Mesenchymal stem cell (in vitro differentiated cells and primary cell): ENCODE measurements around the gene ARMC8.

Source experiments
- DNase-seq: peaks from one replicate; pipeline ENCODE4 v3.0.0-alpha.2; 2013
- H2AFZ ChIP-seq: one replicate; pipeline ENCODE4 v1.6.1; 2013; ENCODE audit warnings: low read depth, mild to moderate bottlenecking, control low read depth, inconsistent platforms, low read length, moderate library complexity
- H2AK5ac ChIP-seq: 2 replicates; pipeline ENCODE4 v1.6.1; 2013; ENCODE audit warnings: low read length, moderate library complexity, mild to moderate bottlenecking, inconsistent platforms; ENCODE audit not compliant: severe bottlenecking
- H2BK120ac ChIP-seq: one replicate; pipeline ENCODE4 v1.6.1; 2013; ENCODE audit warnings: low read depth, mild to moderate bottlenecking, inconsistent platforms, low read length, moderate library complexity
- H2BK12ac ChIP-seq, 2 experiments: one replicate each; pipeline ENCODE4 v1.6.1; 2013; ENCODE audit warnings: inconsistent platforms in 2 of 2, low read length in 2 of 2, mild to moderate bottlenecking in 2 of 2, moderate library complexity in 2 of 2, control low read depth in 1 of 2
- H2BK15ac ChIP-seq: one replicate; pipeline ENCODE4 v1.6.1; 2013; ENCODE audit warnings: mild to moderate bottlenecking, low read depth, inconsistent platforms; ENCODE audit not compliant: poor library complexity, severe bottlenecking
- H2BK5ac ChIP-seq: 2 replicates; pipeline ENCODE4 v1.6.1; 2013; ENCODE audit warnings: low read depth, mild to moderate bottlenecking, low read length, control low read depth, inconsistent platforms; ENCODE audit not compliant: poor library complexity, severe bottlenecking
- H3K14ac ChIP-seq, 2 experiments: one replicate each; pipeline ENCODE4 v1.6.1; 2013; ENCODE audit warnings: inconsistent platforms in 2 of 2, low read length in 2 of 2, control low read depth in 1 of 2, mild to moderate bottlenecking in 1 of 2, moderate library complexity in 1 of 2
- H3K18ac ChIP-seq, 2 experiments: one replicate each; pipeline ENCODE4 v1.6.1; 2013; ENCODE audit warnings: inconsistent platforms in 2 of 2, low read length in 2 of 2, control low read depth in 1 of 2, low read depth in 1 of 2, mild to moderate bottlenecking in 1 of 2
- H3K23ac ChIP-seq, 2 experiments: one replicate each; pipeline ENCODE4 v1.6.1; 2013; ENCODE audit warnings: inconsistent platforms in 2 of 2, low read length in 2 of 2, mild to moderate bottlenecking in 2 of 2, moderate library complexity in 2 of 2, control low read depth in 1 of 2
- H3K27ac ChIP-seq: 2 replicates; pipeline ENCODE4 v1.5.1; 2013; ENCODE audit warnings: mild to moderate bottlenecking, moderate library complexity, low read length, control low read depth, inconsistent platforms; ENCODE audit not compliant: poor library complexity, severe bottlenecking
- H3K27me3 ChIP-seq, 2 experiments: 2 replicates each; pipeline versions ENCODE4 v1.6.1 to v1.7.0; 2013; ENCODE audit warnings: low read length in 2 of 2, mild to moderate bottlenecking in 2 of 2, moderate library complexity in 2 of 2, control low read depth in 1 of 2, inconsistent platforms in 1 of 2; ENCODE audit not compliant: control insufficient read depth in 1 of 2, insufficient read depth in 1 of 2
- H3K36me3 ChIP-seq, 2 experiments: 2 replicates each; pipeline versions ENCODE4 v1.6.1 to v1.7.0; 2013; ENCODE audit warnings: low read length in 2 of 2, control low read depth in 1 of 2, inconsistent platforms in 1 of 2, low read depth in 1 of 2, mild to moderate bottlenecking in 1 of 2; ENCODE audit not compliant: insufficient read depth in 2 of 2, control insufficient read depth in 1 of 2
- H3K4ac ChIP-seq, 2 experiments: one replicate each; pipeline ENCODE4 v1.6.1; 2013; ENCODE audit warnings: inconsistent platforms in 2 of 2, low read length in 2 of 2, mild to moderate bottlenecking in 2 of 2, moderate library complexity in 2 of 2, control low read depth in 1 of 2, low read depth in 1 of 2
- H3K4me1 ChIP-seq: 2 replicates; pipeline ENCODE4 v1.6.1; 2013; ENCODE audit warnings: low read depth, low read length, control low read depth; ENCODE audit not compliant: control insufficient read depth, insufficient read depth
- H3K4me2 ChIP-seq: 2 replicates; pipeline ENCODE4 v1.6.1; 2013; ENCODE audit warnings: low read length, mild to moderate bottlenecking, inconsistent platforms; ENCODE audit not compliant: poor library complexity, severe bottlenecking
- H3K4me3 ChIP-seq, 2 experiments: 2 replicates each; pipeline versions ENCODE4 v1.5.1 to v1.7.0; 2013; ENCODE audit warnings: low read length in 2 of 2, mild to moderate bottlenecking in 2 of 2, control low read depth in 1 of 2, low read depth in 1 of 2; ENCODE audit not compliant: insufficient read depth in 1 of 2
- H3K79me1 ChIP-seq: replicated peaks from 2 replicates; pipeline ENCODE4 v1.6.1; 2013; ENCODE audit warnings: mild to moderate bottlenecking, control low read depth, low read length, inconsistent platforms; ENCODE audit not compliant: poor library complexity, severe bottlenecking
- H3K9ac ChIP-seq: 2 replicates; pipeline ENCODE4 v1.7.0; 2013; ENCODE audit warnings: mild to moderate bottlenecking, low read length, moderate library complexity
- H3K9me3 ChIP-seq: 2 replicates; pipeline ENCODE4 v1.7.0; 2013; ENCODE audit warnings: mild to moderate bottlenecking, low read length; ENCODE audit not compliant: control insufficient read depth
- H4K8ac ChIP-seq: one replicate; pipeline ENCODE4 v1.6.1; 2013; ENCODE audit warnings: inconsistent platforms, mild to moderate bottlenecking, low read length, moderate library complexity
- H4K91ac ChIP-seq: one replicate; pipeline ENCODE4 v1.6.1; 2013; ENCODE audit warnings: mild to moderate bottlenecking, low read length, inconsistent platforms
- WGBS: methylation state at CpG from one replicate; pipeline ENCODE4 v1.1.7; 2013; ENCODE audit warnings: mixed read lengths; 5-methylcytosine and 5-hydroxymethylcytosine counted together

ARMC8 gene

DNA sequence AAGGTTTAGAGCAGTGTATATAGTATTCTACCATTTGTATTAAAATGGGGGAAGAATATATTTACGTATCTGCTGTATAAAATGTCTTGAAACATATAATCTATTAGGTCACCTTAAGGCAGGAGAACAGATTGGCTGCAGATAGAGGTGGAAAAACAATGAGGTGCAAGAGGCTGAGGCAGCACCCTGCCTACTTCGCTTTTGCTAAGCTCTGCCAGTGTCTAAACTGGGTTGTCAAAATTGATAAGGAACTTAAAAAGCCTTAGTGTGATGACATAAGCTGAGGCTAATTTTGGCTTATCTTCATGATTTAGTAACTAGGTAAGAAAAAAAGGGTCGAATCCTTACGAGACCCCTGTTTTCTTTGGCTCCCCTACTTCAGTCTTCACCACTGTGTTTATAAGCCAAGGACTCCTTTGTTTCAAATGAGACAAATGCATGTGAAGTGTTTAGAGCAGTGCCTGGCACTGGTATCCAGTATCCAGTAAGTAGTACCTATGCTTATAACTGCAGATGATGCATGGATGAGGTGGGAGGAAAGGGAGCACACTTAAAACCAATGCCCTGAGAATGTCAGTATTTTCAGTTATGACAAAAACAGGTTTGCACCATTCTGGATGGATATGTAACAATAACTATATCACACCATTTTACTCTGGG lies 45.7 kb downstream of the ARMC8 start:
- no peak overlapping the region for H3K18ac ChIP-seq
- H3K23ac ChIP-seq, result no peak overlapping the region
- H2BK120ac ChIP-seq, result no peak overlapping the region
- H2BK15ac ChIP-seq, result no peak overlapping the region
- H4K8ac ChIP-seq, result no peak overlapping the region
- DNase-seq, result no peak
- H3K9me3 ChIP-seq, result no peaks in the 10 kb centered on the region
- H3K4me1 ChIP-seq, result peaks cover 2% of the 10 kb centered on the region
- peaks cover 11% of the 10 kb centered on the region for H3K79me1 ChIP-seq
- no peak overlapping the region for H3K4ac ChIP-seq
- 100% methylated on average over 3 of the region's 4 CpGs for WGBS
- peaks cover 5 to 74% of the 10 kb centered on the region in 2 experiments for H3K36me3 ChIP-seq
- H3K14ac ChIP-seq, result no peak overlapping the region
- no peak overlapping the region for H3K27ac ChIP-seq
- no peak overlapping the region for H4K91ac ChIP-seq
- no peak overlapping the region for H3K4me2 ChIP-seq
- H2AK5ac ChIP-seq, result no peak overlapping the region
- no peak overlapping the region for H2BK12ac ChIP-seq
- H3K27me3 ChIP-seq, result no peaks in the 10 kb centered on the region
- no peak overlapping the region for H2AFZ ChIP-seq
- no peak overlapping the region for H3K9ac ChIP-seq
- H2BK5ac ChIP-seq, result no peak overlapping the region
- H3K4me3 ChIP-seq, result no peak overlapping the region

DNA sequence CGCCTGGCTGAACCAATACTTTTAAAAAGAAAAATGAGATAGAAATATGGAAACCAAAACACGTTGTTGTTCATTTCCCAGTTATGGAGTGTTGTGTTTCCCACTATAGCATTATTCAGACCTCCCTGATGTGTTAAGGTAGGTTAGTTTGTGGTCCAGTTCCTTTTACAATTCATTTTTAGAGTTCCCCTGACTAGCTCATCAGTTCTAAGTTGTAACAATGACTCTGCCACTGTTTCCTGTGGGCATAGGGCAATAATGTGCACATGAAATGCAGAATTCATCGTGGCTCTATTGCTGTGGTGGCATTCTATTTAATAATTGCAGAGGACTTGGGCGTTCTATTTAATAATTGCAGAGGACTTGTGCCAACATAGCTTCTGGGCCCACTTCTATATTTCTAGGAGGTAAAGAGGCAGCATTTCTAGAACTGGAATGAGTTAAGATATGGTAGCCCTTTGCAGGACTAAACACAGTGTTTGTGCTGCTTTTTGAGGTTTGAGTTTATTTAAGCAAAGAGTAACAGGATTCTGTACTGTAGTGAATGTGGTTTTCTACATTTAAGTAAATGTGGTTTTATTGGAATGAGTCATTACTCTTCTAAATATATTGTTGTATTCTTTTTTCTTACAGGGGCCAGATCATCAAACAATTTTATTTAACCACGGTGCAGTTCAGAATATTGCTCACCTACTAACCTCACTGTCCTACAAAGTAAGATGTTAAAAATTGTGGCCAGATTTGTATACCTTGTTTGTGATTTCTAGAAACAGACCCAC lies 47.5 kb downstream of the ARMC8 start:
- Histone ChIP-seq H3K9ac (no peak overlapping the region), H3K36me3 (peaks cover 9 to 77% of the 10 kb centered on the region in 2 experiments), H3K4me3 (no peak overlapping the region), H2BK5ac (no peak overlapping the region), H2BK120ac (no peak overlapping the region), H4K91ac (no peak overlapping the region), H3K4me2 (no peak overlapping the region), H2BK15ac (no peak overlapping the region), H3K14ac (no peak overlapping the region), H3K4me1 (peaks cover 1% of the 10 kb centered on the region), H3K18ac (no peak overlapping the region), H3K23ac (no peak overlapping the region), H3K4ac (no peak overlapping the region), H2AFZ (no peak overlapping the region), H2AK5ac (no peak overlapping the region), H3K79me1 (peaks cover 8% of the 10 kb centered on the region), H3K9me3 (no peaks in the 10 kb centered on the region), H3K27me3 (no peaks in the 10 kb centered on the region), H2BK12ac (no peak overlapping the region), H3K27ac (no peak overlapping the region), H4K8ac (no peak overlapping the region)
- 96% methylated on average over 4 of the region's 5 CpGs for WGBS
- DNase-seq, result no peak

DNA sequence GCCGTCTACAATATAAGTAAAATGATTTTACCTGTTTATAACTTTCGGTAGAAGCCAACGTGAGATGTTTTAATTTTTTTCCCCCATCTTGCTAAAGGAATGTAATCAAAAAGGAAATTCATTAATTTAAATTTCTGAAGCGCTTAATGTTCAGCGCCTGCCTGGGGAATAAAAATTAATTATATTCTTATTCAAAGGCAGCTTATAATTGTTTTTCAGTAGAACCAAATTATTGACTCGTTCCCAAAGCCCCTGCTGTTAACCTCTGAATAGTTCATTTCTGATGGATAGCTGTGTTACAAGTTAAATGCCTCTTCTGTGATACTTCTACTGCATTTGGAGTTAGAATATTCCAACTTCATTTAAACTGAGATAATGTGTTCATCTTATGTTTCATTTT lies 51.6 kb downstream of the ARMC8 start:
- H3K18ac ChIP-seq, result no peak overlapping the region
- no peak overlapping the region for H2BK12ac ChIP-seq
- H3K9me3 ChIP-seq, result no peaks in the 10 kb centered on the region
- no peak overlapping the region for H3K9ac ChIP-seq
- H3K4me3 ChIP-seq, result no peak overlapping the region
- H3K79me1 ChIP-seq, result peaks cover 3% of the 10 kb centered on the region
- peaks cover 7 to 86% of the 10 kb centered on the region in 2 experiments for H3K36me3 ChIP-seq
- no peaks in the 10 kb centered on the region for H3K27me3 ChIP-seq
- WGBS, result no CpG with 5 or more reads among the region's 6 CpGs
- H2AK5ac ChIP-seq, result no peak overlapping the region
- no peak overlapping the region for H2BK15ac ChIP-seq
- H4K8ac ChIP-seq, result no peak overlapping the region
- H3K4me1 ChIP-seq, result no peaks in the 10 kb centered on the region
- no peak overlapping the region for H3K27ac ChIP-seq
- no peak overlapping the region for H3K23ac ChIP-seq
- no peak overlapping the region for H2BK120ac ChIP-seq
- H3K14ac ChIP-seq, result no peak overlapping the region
- no peak overlapping the region for H2BK5ac ChIP-seq
- no peak overlapping the region for H2AFZ ChIP-seq
- no peak overlapping the region for H3K4ac ChIP-seq
- no peak overlapping the region for H3K4me2 ChIP-seq
- DNase-seq, result no peak
- H4K91ac ChIP-seq, result no peak overlapping the region

DNA sequence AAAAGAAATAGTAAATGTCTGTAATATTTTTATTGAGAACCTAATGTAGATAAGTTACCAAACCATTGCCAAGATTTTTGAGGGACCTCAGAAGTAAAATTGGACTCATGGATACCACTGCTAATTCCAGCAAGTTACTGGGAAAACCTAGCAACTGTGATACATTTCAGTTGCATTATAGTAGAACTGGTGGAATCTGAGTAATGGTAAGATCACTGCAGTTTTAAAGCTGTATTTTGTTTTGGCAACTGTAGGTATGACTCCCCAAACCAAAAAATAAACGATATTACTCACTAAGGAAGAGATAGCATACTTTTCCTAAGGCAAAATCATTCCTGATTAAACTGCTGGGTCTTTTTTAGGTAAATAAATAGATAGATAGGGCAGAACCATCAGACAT lies 54.0 kb downstream of the ARMC8 start:
- no peak overlapping the region for H3K18ac ChIP-seq
- H3K9ac ChIP-seq, result peak overlapping the region; percentile 45
- H3K4ac ChIP-seq, result no peak overlapping the region
- H4K8ac ChIP-seq, result no peak overlapping the region
- DNase-seq, result no peak
- peaks cover 1% of the 10 kb centered on the region for H3K79me1 ChIP-seq
- H2BK5ac ChIP-seq, result no peak overlapping the region
- H3K4me2 ChIP-seq, result no peak overlapping the region
- no peak overlapping the region for H2AK5ac ChIP-seq
- H3K27ac ChIP-seq, result no peak overlapping the region
- H3K27me3 ChIP-seq, result no peaks in the 10 kb centered on the region
- no peak overlapping the region for H3K14ac ChIP-seq
- no peak overlapping the region for H2BK15ac ChIP-seq
- no peaks in the 10 kb centered on the region for H3K4me1 ChIP-seq
- H3K36me3 ChIP-seq, result peaks cover 7 to 92% of the 10 kb centered on the region in 2 experiments
- H3K9me3 ChIP-seq, result no peaks in the 10 kb centered on the region
- no peak overlapping the region for H3K4me3 ChIP-seq
- no CpG with 5 or more reads among the region's 1 CpG for WGBS
- no peak overlapping the region for H2BK12ac ChIP-seq
- no peak overlapping the region for H4K91ac ChIP-seq
- H3K23ac ChIP-seq, result no peak overlapping the region
- no peak overlapping the region for H2AFZ ChIP-seq
- H2BK120ac ChIP-seq, result no peak overlapping the region
